ENCODE results near the gene DNAJC1.
"Not testable (repeated sequence)": the region's sequence is repeated elsewhere in the genome, so short reads cannot be mapped to it uniquely, and the experiment has no call there.

The DNAJC1 gene, protein sequence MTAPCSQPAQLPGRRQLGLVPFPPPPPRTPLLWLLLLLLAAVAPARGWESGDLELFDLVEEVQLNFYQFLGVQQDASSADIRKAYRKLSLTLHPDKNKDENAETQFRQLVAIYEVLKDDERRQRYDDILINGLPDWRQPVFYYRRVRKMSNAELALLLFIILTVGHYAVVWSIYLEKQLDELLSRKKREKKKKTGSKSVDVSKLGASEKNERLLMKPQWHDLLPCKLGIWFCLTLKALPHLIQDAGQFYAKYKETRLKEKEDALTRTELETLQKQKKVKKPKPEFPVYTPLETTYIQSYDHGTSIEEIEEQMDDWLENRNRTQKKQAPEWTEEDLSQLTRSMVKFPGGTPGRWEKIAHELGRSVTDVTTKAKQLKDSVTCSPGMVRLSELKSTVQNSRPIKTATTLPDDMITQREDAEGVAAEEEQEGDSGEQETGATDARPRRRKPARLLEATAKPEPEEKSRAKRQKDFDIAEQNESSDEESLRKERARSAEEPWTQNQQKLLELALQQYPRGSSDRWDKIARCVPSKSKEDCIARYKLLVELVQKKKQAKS

DNA sequence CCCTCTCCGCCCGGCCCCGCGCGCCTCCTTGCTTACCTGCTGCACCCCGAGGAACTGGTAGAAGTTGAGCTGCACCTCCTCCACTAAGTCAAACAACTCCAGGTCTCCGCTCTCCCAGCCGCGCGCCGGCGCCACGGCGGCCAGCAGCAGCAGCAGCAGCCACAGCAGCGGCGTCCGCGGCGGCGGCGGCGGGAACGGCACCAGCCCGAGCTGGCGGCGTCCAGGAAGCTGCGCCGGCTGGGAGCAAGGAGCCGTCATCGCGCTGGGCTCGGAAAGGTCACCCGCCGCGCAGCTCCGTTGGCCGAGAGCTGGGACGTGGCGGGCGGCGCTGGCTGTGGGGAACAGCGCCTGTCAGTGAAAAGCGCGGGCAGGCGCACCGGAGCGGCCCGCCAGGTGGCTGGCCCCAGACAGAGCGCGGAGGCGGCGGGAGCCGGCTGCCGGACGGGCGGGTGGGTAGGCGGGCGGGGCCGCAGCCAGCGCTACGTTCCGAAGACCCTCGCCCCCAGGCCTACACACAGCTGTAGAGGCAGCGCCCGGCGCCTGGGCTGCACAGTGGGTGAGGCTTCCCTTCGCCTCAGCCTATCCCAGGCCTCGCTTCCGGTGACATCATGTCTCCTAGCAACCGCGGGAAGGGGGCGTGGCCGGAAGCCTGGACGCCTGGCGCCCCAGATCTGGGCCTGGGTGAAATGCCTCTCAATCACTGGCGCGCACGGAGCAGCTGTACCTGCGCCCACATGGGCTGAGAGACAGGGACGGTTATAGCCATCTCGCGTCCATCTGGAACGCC, at the start of gene DNAJC1:
TSS of gene DNAJC1 (minus strand) at position 554 of the 787 bp plus-strand sequence. CDS start at position 258, 296 bp downstream.
- peak; percentile 95 to 97 (median 95) for DNase-seq

GRCh38 chr10:22053048-22053447, 49.5 kb upstream of the DNAJC1 start:
- DNase-seq = no peak

DNA sequence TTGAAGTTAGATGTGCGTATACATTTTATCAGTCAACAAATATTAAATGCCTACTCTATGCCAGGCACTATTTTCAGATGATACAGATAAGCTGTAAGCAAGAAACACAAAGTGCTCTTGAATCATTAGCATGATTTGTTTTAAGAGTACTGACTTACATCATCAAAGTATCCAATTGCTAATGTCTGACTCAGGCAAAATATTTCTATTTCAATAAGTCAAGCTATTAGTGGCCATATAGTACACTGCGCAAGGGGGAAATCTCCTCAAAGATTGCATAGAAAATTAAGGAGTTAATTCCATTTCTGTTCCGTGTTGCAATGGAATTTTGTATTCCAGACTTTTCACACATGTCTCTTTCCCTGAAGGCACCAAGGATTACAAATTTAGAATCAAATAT, 46.1 kb upstream of the DNAJC1 start:
- no peak for DNase-seq

DNA sequence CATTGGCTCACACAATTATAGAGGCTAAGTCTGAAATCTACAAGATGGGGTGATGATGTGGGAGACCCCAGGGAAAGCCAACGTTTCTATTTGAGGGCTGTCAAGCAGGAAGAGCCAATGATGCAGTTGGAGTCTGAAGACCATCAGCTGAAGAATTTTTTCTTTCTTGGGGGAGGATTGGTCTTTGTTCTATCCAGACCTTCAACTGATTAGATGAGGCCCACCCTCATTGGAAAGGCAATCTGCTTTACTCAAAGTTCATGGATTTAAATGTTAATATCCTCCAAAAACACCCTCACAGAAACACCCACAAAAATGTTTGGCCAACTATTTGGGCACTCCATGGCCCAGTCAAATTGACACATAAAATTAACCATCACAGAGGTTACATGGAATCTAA, 44.3 kb upstream of the DNAJC1 start:
- DNase-seq = no peak

- no peak for DNase-seq
Measured at GRCh38 chr10:22043327-22043633, 39.8 kb upstream of the DNAJC1 start.

GRCh38 chr10:22042557-22043326, 39.2 kb upstream of the DNAJC1 start:
- no peak for DNase-seq

- DNase-seq = no peak
Measured at GRCh38 chr10:22034333-22034732, 30.8 kb upstream of the DNAJC1 start.

GRCh38 chr10:22032268-22032667, 28.7 kb upstream of the DNAJC1 start:
- DNase-seq = not testable (repeated sequence)

DNA sequence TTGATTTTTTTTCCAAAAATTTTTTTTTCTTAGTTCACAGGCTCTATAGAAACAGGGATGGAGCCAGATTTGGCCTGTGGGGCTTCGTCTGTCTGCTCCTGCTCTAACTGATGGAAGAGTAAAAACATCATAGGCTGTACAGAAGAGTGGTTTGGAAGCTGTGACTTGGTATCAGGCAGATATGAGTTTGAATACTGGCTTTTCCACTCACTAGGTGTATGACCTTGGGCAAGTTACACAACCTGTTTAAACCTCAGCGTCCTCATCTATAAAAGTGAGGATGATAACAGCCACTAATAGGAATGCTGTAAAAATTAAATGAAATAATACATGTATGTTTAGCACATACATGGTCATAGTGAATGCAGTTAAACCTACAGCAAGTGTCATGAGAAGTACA, 26.9 kb upstream of the DNAJC1 start:
- DNase-seq = no peak

- DNase-seq = no peak
Measured at GRCh38 chr10:22029445-22030236, 26.1 kb upstream of the DNAJC1 start.

DNA sequence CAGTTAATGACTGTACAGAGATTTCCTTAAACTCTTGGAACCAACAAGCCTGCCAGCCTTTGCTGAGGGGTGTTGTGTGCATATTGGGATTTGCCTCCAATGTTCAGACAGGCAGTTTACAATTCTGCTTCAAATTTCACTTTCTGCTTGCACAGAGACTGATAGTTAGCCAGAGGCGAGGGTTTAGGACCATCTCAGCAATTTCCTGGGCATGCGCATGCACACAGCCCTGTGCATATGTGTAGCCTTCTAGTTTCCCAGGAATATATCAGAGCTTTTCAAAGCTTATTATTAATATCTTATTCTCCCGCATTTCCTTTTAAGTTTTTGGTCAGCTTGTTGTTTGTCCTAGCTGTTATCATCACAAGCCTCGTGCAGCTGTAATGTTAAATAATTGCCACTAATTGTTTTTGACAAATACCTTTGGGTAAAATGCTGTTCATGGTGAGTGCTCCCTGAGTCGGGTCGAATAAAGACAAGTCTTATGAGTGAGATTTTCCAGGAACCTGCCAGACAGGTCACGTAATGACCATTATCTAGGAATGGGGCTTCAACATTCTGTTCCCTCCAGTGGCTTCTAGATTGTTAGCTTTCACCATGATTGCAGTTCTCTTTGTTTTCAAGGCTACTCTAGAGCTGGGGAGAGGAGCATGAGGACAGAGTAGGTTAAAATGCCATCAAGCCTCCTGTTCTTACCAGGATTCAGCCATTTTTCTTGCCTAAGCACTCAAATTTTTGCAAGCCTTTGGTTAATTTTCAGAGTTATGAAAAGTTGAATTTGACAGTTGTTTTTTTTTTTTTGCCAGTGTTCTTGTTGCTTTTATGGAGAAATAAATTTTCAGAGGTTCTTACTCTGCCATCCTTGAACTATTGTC, 24.1 kb upstream of the DNAJC1 start:
- no peak for DNase-seq

DNA sequence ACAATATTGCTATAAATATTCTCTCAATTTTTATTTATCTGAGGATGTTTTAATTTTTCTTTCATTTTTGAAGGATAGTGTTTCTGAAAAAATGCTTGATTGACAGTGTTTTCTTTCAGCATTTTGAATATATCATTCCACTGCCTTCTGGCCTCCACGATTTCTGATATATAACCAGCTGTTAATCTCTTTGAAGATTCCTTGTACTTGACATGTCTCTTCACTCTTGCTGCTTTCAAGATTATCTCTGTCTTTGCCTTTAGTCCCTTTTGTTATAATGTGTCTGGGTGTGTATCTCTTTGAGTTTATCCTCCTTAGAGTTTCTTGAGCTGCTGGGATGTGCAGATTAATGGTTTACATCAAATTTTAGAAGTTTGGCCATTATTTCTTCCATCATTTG, 22.8 kb upstream of the DNAJC1 start:
- DNase-seq = no peak

- DNase-seq = no peak
Measured at GRCh38 chr10:22023508-22023907, 20.0 kb upstream of the DNAJC1 start.

DNA sequence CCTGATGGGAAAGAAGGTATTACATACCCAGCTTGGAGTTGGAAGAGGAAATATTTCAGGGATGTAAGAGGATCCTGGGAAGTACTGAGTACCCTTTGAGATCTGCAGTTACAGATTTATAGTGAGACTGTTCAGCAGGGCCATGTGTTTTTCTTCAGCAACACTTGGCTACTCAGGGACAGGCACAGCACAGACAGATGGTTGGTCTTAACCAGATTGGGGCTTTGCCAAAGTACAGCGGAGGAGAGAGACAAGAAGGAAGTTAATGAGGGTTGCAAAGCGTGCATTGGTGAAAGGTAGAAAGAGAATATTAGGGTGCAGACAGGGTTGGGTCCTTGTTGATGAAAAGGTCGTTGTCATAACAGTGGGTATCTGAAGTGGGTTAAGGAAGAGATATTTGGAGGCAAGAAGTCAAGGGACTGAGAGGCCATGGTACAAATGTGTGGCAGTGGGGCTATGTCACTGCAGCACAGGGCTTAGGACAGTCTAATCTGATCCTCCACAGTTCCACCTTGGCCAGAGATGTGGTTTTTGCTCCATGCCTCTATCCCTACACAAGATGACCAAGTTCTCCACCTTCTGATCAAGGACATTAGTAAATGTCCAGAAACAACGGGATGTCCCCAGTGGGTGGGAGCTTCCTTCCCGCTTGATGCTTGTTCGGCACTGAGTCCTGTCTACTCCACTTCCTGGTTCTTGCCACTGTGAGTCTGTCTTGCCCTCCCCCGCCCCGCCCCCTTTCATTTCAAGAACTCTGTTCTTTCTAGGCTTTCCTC, 18.9 kb upstream of the DNAJC1 start:
- DNase-seq = no peak

GRCh38 chr10:22021144-22021543, 17.6 kb upstream of the DNAJC1 start:
- DNase-seq = not testable (repeated sequence)

GRCh38 chr10:22017283-22018020, 13.9 kb upstream of the DNAJC1 start:
- peak in 1 of 3 experiments; percentile 29 for DNase-seq

GRCh38 chr10:22016046-22016705, 12.6 kb upstream of the DNAJC1 start:
- DNase-seq = no peak

- peak in 2 of 3 experiments; percentile 2 to 29 for DNase-seq
Measured at GRCh38 chr10:22010973-22011408, 7.5 kb upstream of the DNAJC1 start.

- DNase-seq = no peak
Measured at GRCh38 chr10:22010539-22010938, 7.0 kb upstream of the DNAJC1 start.

Data from NCI-H1417 (cell line).